Suppressor macrophage treated with lipopolysaccharide for 4 hours (primary cell): ENCODE measurements around the gene ZNF697.
"Not testable (repeated sequence)": the region's sequence is repeated elsewhere in the genome, so short reads cannot be mapped to it uniquely, and the experiment has no call there.

Experiments used
- DNase-seq: peaks from one replicate; pipeline ENCODE4 v3.0.0-alpha.2; 2020

The ZNF697 gene

DNA sequence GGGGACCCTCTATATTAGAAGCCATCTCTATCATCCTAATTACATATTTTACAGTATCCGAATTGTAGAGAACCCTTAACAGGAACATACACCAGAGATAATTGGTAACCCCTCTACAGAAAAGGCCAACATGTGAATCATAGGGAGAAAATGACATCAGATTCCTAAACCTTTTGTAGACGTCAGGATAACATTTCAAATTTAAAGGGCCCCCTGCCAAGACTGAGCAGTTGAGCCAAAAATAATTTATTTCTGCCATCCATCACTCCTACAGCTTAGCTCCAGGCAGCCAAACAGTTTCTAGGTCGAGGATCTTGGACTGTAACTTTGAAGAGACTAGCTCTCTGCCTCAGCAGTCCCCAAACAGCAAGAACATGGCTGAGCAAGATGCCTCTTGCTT is 21.2 kb downstream of the ZNF697 start:
- DNase-seq = no peak

DNA sequence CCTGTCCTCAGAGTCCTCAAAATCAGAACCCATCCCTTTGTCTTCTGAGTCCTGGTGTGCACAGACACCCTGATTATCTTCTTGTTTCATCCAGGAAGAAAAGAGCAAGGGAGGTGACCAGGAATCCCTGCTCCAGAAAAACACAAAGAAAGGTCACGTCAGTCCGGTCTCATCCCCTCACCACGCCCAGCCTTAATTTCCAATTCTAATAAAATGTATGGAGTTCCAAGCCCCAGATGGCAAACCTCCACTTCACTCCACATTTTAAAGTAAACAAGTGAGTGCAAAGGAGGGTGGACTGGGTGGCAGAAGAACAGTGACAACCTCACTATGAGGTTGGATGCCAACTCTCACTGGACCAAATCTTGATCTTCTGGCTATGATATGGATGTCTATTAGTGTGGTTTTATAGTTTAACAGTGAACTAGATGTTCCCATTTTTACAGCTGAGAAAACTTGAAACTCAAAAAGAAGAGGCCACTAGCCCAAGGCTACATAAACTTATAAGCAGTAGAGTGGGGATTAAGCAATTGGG is 22.0 kb downstream of the ZNF697 start:
- no peak for DNase-seq

DNA sequence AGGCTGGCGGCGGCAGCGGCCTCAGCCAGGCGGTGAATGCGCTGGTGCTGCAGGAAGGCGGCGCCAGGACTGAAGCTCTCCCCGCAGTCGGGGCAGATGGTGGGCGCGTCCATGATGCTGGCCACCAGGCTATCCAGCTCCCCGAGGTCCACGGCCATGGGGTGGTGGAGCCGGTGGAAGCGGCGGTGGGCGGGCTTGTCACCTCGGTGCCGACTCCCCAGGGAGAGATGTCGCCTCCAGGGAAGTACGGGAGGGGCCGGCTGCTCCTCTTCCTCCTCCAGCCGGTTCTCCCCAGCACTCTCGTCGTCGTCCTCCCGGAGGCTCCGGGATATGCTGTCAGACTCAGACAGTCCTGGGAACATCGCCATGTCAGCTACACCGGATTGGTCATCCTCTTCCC is 24.4 kb downstream of the ZNF697 start:
- DNase-seq = no peak

DNA sequence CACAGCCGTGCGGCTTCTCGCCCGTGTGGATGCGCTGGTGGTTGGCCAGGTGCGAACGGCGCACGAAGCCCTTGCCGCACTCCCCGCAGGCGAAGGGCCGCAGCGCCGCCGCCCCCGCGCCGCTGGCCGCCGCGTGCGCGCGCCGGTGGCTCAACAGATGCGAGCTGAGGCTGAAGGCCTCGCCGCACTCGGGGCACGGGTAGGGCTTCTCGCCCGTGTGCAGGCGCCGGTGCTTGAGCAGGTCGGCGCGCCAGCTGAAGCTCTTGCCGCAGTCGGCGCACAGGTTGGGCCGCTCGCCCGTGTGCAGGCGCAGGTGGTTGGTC is 24.9 kb downstream of the ZNF697 start:
- no peak for DNase-seq

DNA sequence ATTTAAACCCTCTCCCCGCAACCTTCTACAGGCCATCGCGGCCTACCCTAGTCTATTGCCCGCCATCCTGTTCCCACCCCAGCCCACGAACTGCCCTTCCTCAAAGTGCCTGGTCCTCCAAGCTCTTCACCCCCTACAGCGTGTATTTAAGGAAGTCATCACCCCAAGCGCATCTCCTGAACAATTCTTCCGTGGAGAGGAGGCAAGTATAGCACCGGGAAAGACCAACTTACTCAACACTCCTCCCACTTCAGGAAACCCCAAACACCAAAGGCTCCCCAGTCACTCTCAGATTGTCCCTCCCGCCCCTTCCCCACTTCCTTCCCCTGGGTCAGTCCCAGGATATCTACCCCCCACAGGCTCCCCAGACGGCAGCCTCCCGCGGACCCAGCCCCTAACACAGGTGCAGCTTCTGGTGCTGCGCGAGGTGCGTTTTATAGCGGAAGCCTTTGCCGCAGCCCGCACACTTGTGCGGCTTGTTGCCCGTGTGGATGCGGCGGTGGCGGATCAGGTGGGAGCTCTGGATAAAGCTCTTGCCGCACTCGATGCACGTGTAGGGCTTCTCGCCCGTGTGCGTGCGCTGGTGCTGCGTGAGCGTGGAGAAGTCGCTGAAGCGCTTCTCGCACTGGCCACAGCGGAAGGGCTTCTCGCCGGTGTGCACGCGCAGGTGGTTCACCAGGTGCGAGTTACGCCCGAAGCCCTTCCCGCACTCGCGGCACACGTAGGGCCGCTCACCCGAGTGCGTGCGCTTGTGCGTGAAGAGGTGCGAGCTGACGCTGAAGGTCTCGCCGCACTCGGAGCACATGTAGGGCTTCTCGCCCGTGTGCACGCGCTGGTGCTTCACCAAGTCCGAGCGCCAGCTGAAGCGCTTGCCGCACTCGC is 25.5 kb downstream of the ZNF697 start:
- DNase-seq = no peak

DNA sequence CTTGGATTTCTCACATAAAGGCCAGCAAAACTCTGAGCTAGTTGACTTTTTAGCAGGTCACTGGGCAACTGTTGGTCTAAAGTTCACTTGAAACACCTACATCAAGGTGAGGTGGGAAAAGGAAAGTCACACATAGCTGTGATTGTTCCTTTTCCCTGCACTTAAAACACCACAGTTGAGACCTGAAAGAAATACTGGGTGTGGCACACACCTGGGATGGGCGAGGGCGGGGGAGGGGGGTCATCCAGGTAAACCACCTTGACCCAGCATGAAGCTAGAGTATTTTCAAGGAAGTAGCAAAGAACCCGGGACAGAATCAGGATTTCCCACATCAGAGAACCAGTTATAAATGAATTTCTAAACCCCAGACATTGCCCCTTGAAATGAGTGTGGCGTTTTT is 26.4 kb downstream of the ZNF697 start:
- no peak for DNase-seq

DNA sequence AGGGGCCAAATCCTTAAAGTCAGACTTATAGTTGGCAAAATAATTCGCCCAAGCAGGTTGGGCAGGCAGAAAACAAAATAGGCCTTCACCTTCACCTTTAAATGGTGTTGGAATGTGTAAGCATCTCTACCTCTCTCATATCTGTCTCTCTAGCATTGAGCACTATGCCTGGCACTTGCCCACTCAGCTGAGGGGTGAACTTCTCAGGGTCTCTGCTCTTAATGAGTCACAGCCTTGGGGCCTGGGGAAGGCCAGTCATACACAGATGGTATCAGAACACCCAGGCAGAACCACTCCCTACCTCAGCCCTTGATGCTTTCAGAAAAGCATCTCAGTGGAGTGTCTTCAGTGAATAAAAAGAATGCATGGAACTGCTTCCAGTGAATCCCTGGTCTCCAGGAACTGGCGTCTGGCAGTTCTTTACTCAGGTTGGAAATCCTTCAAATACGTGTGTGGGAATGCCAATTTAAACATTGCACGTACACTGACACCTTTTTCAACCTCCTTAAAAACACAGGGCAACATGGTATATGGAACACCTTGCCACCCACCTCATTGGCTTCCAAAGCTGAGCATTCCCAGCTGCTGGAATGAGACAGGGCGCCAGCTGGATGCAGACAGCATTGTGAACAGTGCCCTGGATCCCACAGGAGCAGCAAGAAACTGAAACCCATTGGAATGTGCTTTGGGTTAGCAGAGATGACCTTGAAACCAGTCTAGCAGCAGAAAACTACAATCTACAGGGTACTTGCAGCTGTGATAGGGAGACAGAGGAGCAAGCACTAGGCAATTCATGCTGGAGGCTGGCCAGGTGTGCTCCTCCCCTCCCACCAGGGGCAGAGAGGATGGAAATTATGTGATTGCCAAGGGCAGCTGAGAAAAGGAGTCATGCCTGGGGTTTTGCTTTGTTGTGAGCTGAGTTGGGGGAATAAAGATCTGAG is 30.0 kb downstream of the ZNF697 start:
- DNase-seq = no peak

DNA sequence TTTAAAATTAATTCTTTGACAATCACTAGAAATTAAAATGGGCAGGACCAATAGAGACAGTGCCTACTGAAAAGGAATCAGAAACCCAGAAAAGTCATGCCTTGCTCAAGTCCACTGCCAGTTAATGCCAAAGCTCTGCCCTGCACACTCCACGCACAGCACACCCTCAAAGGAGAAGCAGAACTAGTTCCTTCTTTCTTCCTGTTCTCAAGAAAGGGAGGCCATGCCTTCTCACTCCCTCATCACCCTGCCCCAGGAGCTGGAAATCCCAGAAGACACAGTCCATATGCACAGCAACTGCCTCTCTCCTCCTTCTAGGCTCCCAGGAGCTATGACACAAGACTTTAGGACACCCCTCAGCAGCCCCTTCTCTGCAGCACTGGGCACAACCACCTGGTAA is 31.3 kb downstream of the ZNF697 start:
- peak; percentile 64 for DNase-seq

DNA sequence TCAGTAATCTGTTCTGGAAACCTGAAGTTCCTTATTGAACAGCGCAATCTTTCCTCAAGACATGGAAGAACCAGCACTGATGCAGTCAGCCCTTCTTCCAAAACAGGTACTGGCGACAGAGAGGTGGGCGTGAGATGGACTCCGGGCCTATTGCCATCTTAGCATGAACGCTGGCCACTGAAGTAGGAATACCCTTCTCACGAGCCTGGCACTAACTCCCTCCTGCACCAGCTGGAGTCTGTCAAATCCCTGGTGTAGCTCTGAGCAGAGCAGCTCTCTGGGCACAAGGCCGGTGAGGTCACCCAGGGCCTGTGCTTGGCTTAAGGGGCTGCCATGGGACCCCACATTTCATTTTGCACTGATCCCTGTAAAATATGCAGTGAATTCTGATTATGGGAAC is 33.0 kb downstream of the ZNF697 start:
- DNase-seq = not testable (repeated sequence)

DNA sequence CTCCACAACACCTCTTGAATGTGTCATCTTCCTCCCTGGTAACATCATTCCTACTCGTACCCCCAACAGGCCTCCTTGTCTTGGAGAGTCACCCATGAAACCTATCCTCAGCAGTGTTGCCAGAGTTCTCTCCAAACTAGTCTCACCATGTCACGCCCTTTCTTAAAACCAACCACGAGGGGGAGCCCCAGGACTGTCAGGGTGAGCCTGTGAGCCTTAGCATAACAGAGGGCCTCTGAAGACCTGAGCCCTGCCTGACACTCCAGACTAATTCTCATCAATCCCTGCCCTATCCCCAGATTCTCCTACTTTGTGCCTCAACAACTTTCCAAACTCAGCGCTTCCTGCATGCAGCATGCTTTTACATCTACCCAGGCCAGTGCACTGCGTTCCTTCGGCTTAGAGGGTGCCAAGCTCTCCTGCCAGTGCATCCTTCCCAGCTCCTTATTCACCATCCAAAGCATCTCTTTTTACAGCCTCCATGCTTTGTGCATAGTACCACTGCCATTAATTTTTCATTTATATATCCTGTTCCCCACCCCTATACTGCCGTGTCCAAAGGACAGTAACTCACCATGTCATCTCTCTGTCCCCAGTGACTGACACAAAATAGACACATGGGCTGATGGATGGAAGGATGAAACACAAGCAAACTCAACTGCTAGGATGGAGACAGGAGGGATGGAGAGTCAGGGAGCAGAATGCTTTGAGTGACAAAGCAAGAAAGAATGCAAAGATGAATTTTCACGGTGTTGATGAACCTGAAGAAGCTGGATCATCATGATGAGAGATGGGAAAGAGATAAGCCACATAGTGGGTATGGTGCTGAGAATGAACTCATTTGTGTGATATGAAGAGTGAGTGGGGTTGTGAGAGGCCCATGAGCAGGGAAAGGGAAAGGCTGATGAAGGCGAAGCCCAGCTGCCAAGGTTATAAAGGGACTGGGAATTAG is 34.0 kb downstream of the ZNF697 start:
- peak; percentile 91 for DNase-seq

DNA sequence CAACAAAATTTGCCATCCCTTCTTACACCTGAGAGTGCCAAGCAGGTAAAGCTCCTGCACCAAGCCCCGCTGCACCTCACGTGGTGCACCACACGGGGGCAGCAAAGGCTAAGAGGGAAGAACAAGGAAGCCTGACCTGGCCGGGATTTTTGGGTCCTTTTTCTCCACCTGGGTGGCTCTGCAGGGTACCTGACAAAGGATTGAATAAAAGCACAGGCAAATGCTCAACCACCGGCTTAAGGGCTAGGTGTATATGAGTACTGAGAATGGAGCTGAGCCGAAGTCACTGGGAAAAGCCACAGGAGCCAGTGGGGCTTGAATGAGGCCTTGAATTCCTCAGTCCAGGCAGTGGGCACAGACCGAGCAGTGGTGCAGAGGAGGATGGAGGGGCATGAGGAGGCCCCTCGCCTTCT is 36.4 kb downstream of the ZNF697 start:
- DNase-seq = peak; percentile 66

DNA sequence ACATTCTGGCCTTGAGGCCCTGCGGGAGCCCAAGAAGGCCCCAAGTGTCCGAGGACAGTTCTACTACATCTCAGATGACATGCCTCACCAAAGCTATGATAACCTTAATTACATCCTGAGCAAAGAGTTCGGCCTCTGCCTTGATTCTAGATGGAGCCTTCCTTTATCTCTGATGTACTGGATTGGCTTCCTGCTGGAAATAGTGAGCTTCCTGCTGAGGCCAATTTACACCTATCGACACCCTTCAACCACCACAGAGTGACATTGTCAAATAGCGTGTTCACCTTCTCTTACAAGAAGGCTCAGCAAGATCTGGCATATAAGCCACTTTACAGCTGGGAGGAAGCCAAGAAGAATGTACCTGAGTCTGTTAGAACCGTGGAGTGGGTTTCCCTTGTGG is 39.2 kb downstream of the ZNF697 start:
- DNase-seq = not testable (repeated sequence)

DNA sequence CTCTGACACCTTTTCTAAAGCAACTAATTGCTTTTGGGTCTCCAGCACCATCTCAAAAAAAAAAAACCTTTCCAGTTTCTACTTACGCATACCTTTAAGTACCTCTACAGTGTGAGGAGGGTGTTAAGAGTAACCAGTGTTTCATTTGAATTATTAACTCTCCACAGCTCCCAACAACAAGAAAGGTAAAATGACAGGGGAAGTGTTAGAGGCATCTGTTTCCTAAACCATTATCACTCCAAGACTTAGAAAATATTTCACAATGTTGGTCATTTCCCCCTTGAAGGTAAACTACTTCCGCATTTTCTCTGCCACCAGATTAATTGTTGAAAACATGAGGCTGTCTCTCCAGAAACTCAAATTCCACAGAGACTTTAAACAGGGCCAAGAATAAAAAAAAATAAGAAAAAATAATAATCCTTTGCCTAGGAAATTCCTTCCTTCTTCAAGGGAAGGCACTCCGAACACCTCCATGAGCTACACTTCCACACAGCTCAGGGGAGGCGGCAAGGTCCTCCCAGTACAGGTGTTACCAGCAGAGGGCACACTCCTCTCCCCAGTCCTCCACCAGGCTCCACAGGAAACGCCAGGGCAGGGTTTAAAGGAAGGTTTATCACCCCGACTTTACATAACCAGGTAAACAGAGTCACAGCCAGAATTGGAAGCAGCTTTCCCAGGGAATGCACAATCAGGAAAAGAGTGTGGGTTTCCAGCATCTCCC is 40.8 kb downstream of the ZNF697 start:
- DNase-seq = not testable (repeated sequence)

DNA sequence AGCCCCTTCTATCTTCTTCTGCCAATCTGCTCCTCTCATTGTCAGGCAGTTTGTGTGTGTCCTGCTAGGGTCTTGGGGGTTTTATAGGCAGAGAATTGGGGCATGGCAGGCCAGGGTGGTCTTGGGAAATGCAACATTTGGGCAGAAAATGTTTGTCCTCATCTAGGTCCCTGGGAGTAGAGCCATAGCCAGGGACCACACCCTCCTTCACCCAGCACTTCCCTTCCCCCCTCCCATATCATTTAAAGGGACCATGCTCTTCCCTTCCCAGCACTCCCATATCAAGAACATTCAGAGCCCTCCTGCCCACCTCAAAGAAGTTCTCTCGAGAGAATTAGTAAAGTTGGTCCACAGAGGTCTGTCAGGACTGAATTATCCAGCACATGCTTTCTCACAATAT is 41.7 kb downstream of the ZNF697 start:
- DNase-seq = no peak

DNA sequence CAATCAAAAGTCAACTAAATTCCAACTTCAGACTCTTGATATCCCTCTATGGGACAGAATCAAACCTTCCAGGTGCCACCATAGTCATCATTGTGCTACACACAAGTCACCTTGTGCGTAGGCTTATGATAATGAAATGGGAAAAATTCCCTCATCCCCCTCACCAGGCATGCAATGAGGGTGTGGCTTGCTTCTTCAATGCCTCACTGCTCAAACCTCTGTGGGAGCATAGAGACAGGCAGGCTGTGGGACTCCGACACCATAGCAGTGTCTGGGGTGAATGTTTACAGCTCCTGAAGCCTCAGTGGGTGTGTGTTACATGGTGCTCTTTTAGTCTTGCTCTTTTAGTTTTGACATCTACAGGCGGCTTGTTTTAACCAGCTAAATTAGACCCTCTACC is 42.4 kb downstream of the ZNF697 start:
- DNase-seq = no peak

DNA sequence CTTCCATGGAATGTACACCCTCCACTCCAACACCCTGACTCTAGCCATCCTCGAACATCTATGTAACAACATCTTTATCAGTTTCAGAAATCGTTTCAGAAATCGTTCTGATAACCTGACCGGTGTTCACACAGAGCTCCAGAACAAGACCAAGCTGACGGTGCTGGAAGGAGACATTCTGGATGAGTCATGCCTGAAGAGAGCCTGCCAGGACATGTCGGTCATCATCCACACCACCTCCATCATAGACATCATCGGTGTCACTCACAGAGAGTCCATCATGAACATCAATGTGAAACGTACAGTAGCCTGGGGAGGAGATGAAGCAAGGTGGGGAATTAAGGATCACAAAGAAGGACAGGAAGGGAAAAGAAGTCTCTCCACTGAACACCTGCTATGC is 43.0 kb downstream of the ZNF697 start:
- not testable (repeated sequence) for DNase-seq

DNA sequence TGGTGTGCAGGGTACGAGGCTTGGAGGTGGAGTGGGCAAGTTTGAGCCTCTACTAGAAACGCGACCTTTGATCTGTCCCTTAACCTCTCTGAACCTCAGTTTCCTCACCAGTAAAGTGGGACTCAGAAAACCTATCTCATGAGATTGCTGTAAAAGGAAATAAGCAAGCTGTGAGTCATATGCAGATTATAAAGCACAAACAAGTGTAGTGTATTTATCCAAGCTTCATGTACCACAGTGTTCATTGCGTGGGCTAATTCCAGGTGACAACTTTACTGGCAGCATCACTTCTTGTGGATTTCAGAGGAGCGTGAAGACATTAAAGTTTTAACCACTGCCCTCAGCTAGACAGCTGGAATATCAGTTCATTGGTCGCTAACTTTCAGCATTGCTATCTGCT is 44.4 kb downstream of the ZNF697 start:
- DNase-seq = no peak

DNA sequence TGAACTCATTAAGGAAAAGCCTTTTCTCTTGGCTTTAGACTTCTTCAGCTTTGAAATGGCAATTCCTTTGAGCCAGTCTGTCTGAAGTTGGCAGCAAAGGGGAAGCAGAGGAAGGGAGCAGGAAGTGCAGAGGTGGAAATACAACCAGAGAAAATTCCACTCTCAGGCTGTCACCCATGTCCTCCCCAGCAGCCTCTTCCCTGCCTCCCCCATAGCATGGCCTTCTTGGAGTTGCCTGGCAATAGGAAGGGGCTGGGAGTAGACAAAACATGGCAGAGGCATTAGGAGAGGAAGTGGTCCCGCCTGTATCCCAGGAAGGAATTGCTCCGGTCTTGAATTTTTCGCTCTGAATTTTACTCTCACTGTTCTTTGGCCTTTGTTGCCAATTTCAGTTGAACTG is 44.8 kb downstream of the ZNF697 start:
- DNase-seq = not testable (repeated sequence)

DNA sequence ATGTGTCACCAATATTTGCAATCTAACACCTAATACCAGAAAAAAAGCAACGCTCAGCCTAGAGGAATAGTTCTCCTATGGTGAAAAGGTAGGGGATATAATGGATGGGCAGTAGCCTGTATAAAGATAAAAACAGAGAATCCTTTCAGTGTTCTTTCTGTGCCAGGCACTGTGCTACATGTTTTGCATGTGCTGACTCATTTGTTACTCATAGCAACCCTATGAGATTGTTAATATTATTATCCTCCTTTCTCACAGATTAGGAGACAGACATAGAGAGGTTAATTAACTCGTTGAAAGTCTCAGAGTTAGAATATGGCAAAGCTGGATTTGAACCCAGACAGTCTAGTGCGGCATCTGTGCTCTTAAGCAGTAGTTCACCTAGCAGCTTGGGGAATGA is 45.3 kb downstream of the ZNF697 start:
- DNase-seq = not testable (repeated sequence)

DNA sequence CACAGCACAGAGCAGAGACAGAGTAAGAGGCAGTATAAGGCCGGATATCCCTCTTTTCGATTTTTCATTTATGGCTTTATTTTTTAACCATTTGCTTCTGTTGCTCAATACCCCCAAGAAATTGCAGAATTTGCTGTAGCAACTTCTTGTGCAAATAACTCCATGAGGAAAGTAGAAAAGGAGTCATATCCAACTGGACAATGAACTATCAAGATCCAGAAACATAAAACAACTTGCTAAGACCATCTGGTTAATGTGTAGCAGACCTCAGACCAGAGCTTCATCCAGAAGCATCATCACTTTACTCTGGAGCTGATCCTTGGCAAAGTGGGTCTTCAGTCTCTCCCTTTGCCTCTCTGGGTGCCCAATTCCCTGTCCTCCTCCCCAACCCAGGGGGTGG is 45.9 kb downstream of the ZNF697 start:
- DNase-seq = no peak

DNA sequence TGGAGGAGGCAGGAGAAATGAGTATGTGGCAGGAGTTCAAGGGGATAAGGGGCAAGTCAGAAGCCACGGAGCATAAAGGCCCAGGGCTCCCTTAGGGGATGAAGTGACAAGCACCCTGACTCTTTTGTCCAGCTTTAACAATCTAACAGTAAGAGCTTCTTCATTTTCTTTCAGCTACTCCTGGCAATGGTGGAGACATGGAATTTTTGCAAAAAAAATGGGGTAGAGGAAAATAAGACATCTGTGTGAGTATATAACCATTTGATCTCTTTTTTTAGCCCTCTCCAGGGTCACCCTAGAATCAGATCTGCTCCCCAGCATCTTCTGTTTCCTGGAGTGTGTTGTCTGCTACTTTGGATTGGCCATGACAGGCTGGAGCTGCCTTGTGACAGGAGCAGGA is 47.1 kb downstream of the ZNF697 start:
- no peak for DNase-seq

DNA sequence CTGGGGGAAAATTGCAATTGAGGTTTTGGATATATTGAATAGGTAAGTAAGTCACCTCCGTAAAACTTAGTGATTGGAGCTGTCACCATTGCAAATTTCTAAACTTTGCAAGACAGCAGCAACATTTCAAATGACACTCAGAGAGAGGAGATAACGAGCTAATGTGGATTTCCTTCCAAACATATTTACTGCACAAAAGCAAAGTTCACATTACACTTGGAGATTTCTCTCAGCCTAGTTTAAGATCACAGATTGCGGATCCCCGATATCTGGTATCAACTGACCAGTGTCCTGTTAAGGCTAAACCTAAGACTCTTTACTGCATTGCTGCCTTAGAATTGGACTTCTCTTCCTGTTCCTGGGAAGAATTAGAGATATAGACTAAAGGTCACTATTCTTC is 47.5 kb downstream of the ZNF697 start:
- no peak for DNase-seq
